Activated naive CD8-positive, alpha-beta T cell treated with anti-CD3 and anti-CD28 coated beads, Interleukin-2, amount 10 ng/mL, durations not matched to agents 7 days and 5 days (primary cell): ENCODE data around the gene OVCH2. TPM values are rescaled to one million over a fixed set of nuclear protein-coding genes. Genes with fewer than 3 reads are reported as not detected.
A peak's percentile ranks its signal among the peaks of the same experiment; 100 is the strongest.
"Not testable (repeated sequence)": the region's sequence is repeated elsewhere in the genome, so short reads cannot be mapped to it uniquely, and the experiment has no call there.

Source experiments
- ATAC-seq: fragments of 150-1000 bp; cut with Tn5 transposase; one replicate; pipeline ENCODE4 v1.10.0; 2021; ENCODE audit warnings: low read depth, moderate library complexity
- POLR2A ChIA-PET: fragments of 350-600 bp; sonication (Branson Sonifier 250); formaldehyde crosslinking; loops from one replicate; lab custom pipeline; 2021; ENCODE audit warnings: antibody characterized with exemption; lab: Charles Lee
- DNase-seq: peaks from one replicate; pipeline ENCODE4 v3.0.0; 2021
- H3K27ac Mint-ChIP-seq: one replicate; pipeline ENCODE4 v1.8.0; 2022; ENCODE audit warnings: mild to moderate bottlenecking, mixed read lengths
- H3K27me3 Mint-ChIP-seq: one replicate; pipeline ENCODE4 v1.8.0; 2022; ENCODE audit warnings: mild to moderate bottlenecking, moderate library complexity, mixed read lengths
- H3K36me3 Mint-ChIP-seq: one replicate; pipeline ENCODE4 v1.8.0; 2021; ENCODE audit warnings: mild to moderate bottlenecking, mixed read lengths
- H3K4me1 Mint-ChIP-seq: one replicate; pipeline ENCODE4 v1.8.0; 2021; ENCODE audit warnings: mixed read lengths
- H3K4me3 Mint-ChIP-seq: one replicate; pipeline ENCODE4 v1.8.0; 2022; ENCODE audit warnings: mild to moderate bottlenecking, moderate library complexity, mixed read lengths
- H3K9me3 Mint-ChIP-seq: one replicate; pipeline ENCODE4 v1.8.0; 2021; ENCODE audit warnings: mixed read lengths
- total RNA-seq, 2 experiments: library from RNA; stranded (reverse); gene quantifications; one replicate each; pipeline ENCODE4 v1.2.3, GENCODE V29; 2021

Gene OVCH2
- total RNA-seq, 2 experiments from 2014 or later, result not detected

DNA sequence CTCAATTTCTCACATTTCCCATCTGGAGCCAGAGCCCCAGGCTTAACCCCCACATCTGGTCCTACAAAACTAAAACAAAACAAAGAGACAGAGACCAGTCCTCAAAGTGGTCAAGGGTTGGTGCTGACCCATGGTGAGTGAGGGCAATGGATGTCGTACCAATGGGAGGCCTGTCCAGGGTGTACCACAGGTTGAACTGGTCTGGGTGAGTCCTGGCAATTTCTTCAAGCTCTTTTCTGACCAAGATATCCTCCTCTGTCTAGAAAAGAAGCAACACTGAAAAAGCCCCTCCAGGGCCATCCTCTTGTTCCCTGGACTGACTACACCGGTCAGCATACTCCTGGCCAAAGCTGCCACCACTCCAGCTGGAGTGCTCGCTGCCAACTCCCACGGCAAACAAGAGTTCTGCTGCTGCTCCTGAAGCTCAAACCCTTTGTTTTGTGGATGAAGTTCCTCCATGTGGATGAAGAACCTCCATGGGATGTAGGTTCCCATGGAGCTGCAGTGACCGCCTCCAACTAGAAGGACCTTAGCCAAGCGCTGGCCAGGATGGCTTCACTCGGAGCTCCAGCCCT lies 39.9 kb downstream of the OVCH2 start:
- Mint-ChIP-seq H3K36me3 (peaks cover 2% of the 10 kb centered on the region), H3K27ac (no peak overlapping the region), H3K4me1 (peaks cover 5% of the 10 kb centered on the region), H3K4me3 (no peak overlapping the region), H3K27me3 (no peaks in the 10 kb centered on the region), H3K9me3 (no peaks in the 10 kb centered on the region)
- POLR2A ChIA-PET, result interaction anchor here (0.6 kb wide), 1 partner anchor 1453 kb away, joined by 3 read pairs; no protein-coding TSS in a partner anchor
- ATAC-seq, result no peak
- DNase-seq, result no peak

DNA sequence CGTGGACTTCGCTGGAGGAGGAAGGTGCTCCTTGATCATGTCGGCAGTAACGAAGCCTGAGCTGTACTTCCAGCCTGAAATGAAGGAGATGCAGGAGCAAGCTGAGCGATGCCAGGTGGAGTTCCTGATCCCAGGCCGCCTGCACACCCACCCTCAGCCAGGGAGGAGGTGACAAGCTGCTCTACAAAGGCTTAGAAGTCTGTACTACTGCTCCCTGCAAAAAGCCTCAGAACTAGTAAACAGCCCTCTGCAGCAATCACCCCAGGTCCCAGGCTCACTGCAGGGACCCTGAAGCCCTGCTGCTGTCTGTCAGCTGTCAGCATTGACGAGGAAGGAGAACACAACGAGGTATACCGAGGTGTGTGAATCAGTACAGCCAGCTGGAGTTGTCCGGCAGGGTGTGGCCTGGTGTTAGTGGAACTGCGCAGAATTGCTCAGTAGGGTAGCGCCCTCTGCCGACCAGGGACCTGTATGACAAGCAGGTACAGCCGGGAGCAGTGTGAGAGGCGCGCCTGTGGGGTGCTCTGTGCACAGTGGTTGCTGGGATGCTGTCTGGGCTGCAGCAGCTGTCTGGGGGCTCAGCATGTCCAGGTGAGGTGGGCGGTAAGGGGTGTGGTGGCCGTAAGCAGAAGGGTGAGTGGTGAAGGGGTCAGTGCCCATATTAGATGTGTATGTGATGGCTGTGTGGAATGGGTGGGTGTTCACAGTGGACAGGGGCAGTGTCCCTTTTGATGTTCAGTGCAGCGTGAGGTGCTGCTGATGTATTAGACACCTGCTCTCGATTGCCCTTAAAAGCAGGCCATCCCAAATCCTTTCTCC lies 40.6 kb downstream of the OVCH2 start:
- H3K9me3 Mint-ChIP-seq, result no peaks in the 10 kb centered on the region
- POLR2A ChIA-PET, result interaction anchor here (0.6 to 0.7 kb wide), 2 partner anchors 152 to 1452 kb away, joined by 3 read pairs; partner anchors contain the start of gene PPFIBP2
- ATAC-seq (peak; percentile 98), DNase-seq (peak; percentile 83)
- peaks cover 5% of the 10 kb centered on the region for H3K4me1 Mint-ChIP-seq
- no peak overlapping the region for H3K4me3 Mint-ChIP-seq
- no peak overlapping the region for H3K27ac Mint-ChIP-seq
- peaks cover 2% of the 10 kb centered on the region for H3K36me3 Mint-ChIP-seq
- no peaks in the 10 kb centered on the region for H3K27me3 Mint-ChIP-seq

DNA sequence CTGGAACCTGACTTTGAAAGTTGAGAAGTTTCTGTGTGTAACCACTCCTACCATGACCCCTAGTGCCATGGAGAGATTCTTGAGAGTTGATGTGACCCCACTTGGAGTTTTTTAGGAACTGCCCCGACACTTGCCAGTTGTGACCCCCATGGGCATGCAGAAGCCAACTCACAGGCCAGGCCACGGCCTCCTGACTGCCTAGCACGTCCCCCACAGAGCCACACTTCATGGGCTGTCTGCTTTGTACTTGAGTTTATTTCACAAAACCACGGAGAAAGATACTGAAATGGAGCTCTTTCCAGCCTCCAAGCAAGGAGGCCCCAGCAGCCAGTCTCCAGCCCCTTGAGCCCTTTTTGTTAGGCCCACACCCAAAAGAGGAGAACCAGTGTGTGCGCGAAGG lies 41.4 kb downstream of the OVCH2 start:
- ATAC-seq, result no peak
- Mint-ChIP-seq H3K27me3 (no peaks in the 10 kb centered on the region), H3K27ac (no peak overlapping the region), H3K4me3 (no peak overlapping the region), H3K36me3 (peaks cover 2% of the 10 kb centered on the region), H3K4me1 (peaks cover 5% of the 10 kb centered on the region), H3K9me3 (no peaks in the 10 kb centered on the region)
- POLR2A ChIA-PET, result no interaction called here
- no peak for DNase-seq

DNA sequence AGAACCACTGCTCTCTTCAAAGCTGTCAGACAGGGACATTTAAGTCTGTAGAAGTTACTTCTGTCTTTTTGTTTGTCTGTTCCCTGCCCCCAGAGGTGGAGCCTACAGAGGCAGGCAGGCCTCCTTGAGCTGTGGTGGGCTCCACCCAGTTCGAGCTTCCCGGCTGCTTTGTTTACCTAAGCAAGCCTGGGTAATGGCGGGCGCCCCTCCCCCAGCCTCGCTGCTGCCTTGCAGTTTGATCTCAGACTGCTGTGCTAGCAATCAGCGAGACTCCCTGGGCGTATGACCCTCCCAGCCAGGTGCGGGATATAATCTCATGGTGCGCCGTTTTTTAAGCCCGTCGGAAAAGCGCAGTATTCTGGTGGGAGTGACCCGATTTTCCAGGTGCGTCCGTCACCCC lies 42.7 kb downstream of the OVCH2 start:
- H3K4me1 Mint-ChIP-seq, H3K27ac Mint-ChIP-seq, ATAC-seq, H3K4me3 Mint-ChIP-seq, H3K36me3 Mint-ChIP-seq, DNase-seq, H3K9me3 Mint-ChIP-seq, POLR2A ChIA-PET, H3K27me3 Mint-ChIP-seq: not testable (repeated sequence)

DNA sequence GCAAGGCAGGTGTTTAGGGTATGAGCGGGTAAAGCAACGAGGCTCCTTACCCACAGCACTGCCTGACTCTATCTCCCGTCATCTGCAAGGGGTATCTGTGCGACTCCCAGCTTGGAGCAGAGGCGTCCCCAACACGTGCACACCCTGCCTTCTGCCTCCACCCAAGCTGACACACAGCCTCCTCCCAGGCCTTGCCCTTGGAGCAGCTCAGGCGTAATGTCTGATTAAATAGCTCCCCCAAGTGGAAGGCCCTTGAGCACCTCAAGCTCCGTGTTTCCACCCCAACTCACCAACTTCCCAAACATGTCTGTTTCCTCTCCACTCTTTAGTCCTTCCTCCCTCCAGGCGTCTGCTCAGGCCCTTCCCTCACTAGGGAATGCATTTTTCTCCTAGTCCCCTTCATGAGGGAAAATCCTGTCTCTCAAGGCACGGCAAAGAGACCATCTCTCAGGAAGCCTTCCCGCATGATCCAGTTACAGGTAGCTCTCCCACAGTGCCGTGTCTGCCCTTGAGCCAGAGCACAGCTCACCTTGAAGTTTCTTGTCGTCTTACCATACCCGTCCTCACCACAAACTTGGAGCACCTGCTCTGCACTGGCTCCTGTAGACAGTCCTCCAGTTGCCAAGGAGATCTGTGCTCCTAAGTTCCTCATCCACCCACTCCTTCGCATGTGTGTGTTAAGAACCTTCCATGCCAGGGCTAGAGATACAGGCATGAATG lies 48.8 kb downstream of the OVCH2 start:
- H3K4me1 Mint-ChIP-seq, result no peaks in the 10 kb centered on the region
- H3K27ac Mint-ChIP-seq, result no peak overlapping the region
- H3K4me3 Mint-ChIP-seq, result no peak overlapping the region
- no peaks in the 10 kb centered on the region for H3K36me3 Mint-ChIP-seq
- no peaks in the 10 kb centered on the region for H3K27me3 Mint-ChIP-seq
- ATAC-seq (peak; percentile 52), DNase-seq (no peak)
- POLR2A ChIA-PET, result interaction anchor here (1.0 kb wide), 1 partner anchor 144 kb away, joined by 5 read pairs; the partner anchor contains the start of gene PPFIBP2
- no peaks in the 10 kb centered on the region for H3K9me3 Mint-ChIP-seq

DNA sequence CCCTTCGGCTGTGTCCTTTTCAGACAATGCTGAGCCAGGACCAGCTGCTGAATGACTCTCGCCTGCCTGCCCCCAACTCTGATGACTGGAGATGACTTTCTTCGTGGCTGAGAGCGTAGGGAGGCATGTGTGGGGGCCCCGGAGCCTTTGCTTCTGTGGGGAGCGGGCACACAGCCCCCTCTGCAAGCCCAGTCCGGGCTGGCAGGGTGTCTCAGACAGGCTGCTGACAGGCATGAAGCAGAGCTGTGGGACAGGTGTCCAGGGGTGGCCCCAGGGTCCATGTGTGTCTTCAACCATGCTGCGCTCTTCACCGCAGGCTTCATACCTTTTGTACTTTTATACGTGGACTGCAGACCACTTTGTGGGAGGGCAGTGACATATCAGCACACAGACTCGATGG lies 49.6 kb downstream of the OVCH2 start:
- H3K36me3 Mint-ChIP-seq, result peaks cover 3% of the 10 kb centered on the region
- POLR2A ChIA-PET, result interaction anchor here (1.0 kb wide), 1 partner anchor 144 kb away, joined by 5 read pairs; the partner anchor contains the start of gene PPFIBP2
- no peak overlapping the region for H3K27ac Mint-ChIP-seq
- DNase-seq (no peak), ATAC-seq (no peak)
- H3K9me3 Mint-ChIP-seq, result no peaks in the 10 kb centered on the region
- no peaks in the 10 kb centered on the region for H3K27me3 Mint-ChIP-seq
- H3K4me1 Mint-ChIP-seq, result no peaks in the 10 kb centered on the region
- no peak overlapping the region for H3K4me3 Mint-ChIP-seq

DNA sequence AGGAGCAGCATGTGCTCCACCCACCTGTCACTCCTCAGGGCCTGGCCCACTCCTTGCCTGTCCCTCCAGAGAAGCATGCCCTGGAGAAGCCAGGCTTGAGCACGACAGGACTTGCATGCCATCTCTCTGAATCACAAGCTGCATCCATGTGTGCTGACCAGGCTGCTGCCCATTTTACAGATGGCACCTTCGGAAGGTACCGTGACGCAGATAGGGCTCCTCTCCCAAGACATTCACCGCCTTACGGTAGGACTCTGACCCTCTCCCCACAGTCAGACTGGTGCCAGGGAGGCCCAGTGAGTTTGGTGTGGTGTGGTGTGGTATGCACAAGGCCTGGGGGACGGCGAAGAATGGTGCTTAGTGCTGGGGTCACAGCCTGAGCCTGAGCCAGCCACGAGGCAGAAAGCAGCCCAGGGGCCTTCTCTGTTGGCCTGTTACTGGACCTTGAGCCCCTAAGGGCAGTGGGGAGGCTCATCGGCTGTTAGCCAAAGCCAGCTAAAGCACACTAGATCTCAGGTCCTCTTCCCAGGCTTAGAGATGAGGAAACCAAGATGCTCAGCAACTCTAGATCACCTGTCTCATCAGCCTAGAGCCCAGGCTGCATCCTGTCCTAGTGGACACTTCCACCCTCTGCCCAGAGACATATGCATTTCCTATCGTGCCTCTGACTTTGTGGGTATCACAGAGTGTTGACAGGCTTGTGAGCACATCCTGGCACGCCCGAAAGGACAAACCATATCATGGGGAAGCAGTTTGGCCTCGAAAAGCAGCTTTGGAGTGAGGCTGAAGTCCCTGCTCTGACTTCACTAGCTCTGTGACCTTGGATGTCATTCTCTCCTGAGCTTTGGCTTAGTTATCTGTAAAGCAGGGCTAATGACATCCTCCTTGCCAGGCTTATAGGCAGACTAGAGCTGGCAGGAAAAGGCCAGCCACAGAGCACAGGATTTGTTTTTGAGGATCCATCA lies 50.7 kb downstream of the OVCH2 start:
- DNase-seq (no peak), ATAC-seq (no peak)
- POLR2A ChIA-PET, result no interaction called here
- Mint-ChIP-seq H3K4me3 (no peak overlapping the region), H3K27me3 (no peaks in the 10 kb centered on the region), H3K27ac (no peak overlapping the region), H3K9me3 (no peaks in the 10 kb centered on the region), H3K4me1 (peaks cover 1% of the 10 kb centered on the region), H3K36me3 (peaks cover 3% of the 10 kb centered on the region)

DNA sequence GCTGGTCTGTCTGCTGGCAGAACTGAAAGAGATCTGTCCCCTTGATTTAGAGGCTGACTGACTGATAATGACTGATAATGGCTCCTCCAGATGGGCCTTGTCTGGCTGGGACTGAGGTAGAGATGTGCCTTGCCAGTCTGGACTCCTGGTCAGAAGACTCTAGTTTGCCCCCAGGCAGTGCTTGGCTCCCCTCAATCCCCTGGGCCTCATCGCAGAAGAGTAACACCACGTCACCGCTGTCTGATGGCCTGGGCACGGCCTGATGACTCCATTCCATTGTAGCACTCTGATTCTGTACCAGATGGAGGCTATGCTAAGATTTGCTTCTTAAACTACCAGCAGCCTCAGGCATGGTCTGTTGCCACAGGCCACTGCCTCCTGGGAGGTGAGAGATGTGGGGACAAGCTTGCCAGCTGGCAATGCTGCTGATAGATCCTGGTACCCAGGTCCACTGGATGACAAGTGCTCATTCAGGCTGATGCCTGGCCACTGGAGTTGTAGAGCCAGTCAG lies 52.0 kb downstream of the OVCH2 start:
- Mint-ChIP-seq H3K27me3 (no peaks in the 10 kb centered on the region), H3K27ac (no peak overlapping the region), H3K9me3 (no peaks in the 10 kb centered on the region), H3K36me3 (peaks cover 9% of the 10 kb centered on the region), H3K4me1 (peaks cover 1% of the 10 kb centered on the region), H3K4me3 (no peak overlapping the region)
- POLR2A ChIA-PET, result no interaction called here
- no peak for ATAC-seq
- DNase-seq, result no peak

DNA sequence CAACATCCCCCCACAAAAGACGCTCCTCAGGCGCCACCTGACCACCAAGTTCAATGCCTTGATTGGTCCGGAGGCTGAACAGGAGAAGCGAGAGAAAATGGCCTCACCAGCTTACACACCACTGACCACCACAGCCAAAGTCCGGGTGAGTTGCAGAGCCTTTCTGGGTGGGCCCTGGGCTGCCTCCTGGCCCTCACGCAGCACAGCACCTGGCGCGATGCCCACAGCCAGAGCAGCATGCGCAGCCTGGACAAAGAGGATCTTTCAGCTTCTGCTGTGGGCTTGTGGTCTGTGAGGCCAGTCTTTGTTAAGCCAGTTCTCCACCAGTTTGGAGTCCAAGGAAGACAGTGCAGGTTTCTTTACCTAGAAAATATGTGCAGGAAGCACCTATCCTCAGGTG lies 54.6 kb downstream of the OVCH2 start:
- no peak for ATAC-seq
- Mint-ChIP-seq H3K9me3 (no peaks in the 10 kb centered on the region), H3K4me3 (no peak overlapping the region), H3K4me1 (peaks cover 1% of the 10 kb centered on the region), H3K27ac (no peak overlapping the region), H3K36me3 (peaks cover 11% of the 10 kb centered on the region), H3K27me3 (no peaks in the 10 kb centered on the region)
- POLR2A ChIA-PET, result no interaction called here
- DNase-seq, result no peak

DNA sequence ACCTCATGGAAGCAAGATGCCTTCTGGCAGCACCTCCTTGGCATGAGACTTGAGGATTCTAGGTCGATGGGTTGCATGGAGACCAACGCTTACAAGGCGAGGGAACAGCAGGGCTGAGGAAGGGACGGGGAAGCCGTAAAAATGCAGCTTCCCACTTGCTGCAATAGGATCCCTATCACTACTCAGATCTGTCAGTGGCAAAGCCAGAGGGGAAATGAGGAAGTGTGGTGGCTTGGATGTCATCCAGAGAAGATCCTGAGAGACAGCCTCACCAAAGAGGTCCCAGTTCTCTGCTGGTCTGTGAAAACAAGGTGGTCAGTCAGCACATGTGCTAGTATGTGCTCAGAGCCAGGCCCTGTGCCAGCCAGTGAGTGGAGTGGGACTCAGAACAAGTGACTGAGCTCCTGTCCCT lies 55.1 kb downstream of the OVCH2 start:
- POLR2A ChIA-PET, result no interaction called here
- Mint-ChIP-seq H3K36me3 (peaks cover 11% of the 10 kb centered on the region), H3K27ac (no peak overlapping the region), H3K27me3 (no peaks in the 10 kb centered on the region), H3K4me3 (no peak overlapping the region), H3K9me3 (no peaks in the 10 kb centered on the region), H3K4me1 (peaks cover 1% of the 10 kb centered on the region)
- ATAC-seq (no peak), DNase-seq (no peak)

DNA sequence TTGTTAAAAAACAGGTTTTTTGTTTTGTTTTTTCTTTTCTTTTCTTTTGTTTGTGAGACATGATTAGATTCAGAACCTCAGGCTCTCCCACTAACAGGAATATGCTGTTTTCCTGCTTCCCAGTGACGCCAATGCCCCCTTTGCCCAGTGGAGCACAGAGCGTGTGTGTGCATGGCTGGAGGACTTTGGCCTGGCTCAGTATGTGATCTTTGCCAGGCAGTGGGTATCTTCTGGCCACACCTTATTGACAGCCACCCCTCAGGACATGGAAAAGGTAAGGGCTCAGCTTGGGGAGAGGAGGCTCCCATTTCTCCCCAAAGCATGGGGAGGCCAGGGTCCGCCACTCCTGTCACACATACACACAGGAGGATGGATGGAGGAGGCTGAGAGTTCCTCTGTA lies 58.0 kb downstream of the OVCH2 start:
- POLR2A ChIA-PET, result no interaction called here
- H3K4me3 Mint-ChIP-seq, result no peak overlapping the region
- DNase-seq (no peak), ATAC-seq (no peak)
- peaks cover 1% of the 10 kb centered on the region for H3K4me1 Mint-ChIP-seq
- H3K9me3 Mint-ChIP-seq, result no peaks in the 10 kb centered on the region
- H3K27me3 Mint-ChIP-seq, result no peaks in the 10 kb centered on the region
- H3K36me3 Mint-ChIP-seq, result peaks cover 13% of the 10 kb centered on the region
- H3K27ac Mint-ChIP-seq, result no peak overlapping the region

DNA sequence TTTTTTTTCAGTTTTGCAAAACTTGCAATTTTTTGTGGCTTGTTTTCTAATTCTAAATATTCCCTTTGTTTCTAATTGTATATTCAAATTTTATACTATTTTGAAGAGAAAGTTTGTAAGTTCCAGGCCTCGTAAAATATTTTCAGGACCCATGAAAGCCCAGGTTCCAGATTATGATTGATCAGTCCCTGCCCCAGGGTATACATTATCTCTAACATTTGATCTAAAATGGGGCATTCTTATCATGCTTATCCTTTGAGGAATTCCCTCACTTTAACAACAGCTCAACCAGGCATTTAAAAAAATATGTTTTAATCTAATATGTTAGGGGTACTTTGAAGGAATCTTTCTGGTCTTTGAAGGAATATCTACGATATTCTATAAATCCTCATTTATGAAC lies 59.4 kb downstream of the OVCH2 start:
- Mint-ChIP-seq H3K27me3 (no peaks in the 10 kb centered on the region), H3K27ac (no peak overlapping the region), H3K4me3 (no peak overlapping the region), H3K4me1 (peaks cover 1% of the 10 kb centered on the region), H3K9me3 (no peaks in the 10 kb centered on the region), H3K36me3 (peaks cover 10% of the 10 kb centered on the region)
- DNase-seq (no peak), ATAC-seq (no peak)
- POLR2A ChIA-PET, result no interaction called here
